ENCODE results near the gene SRGAP1.
"Not testable (repeated sequence)": the region's sequence is repeated elsewhere in the genome, so short reads cannot be mapped to it uniquely, and the experiment has no call there.

Gene SRGAP1

GRCh38 chr12:63875703-63876102, 31.2 kb downstream of the SRGAP1 start:
- no peak for ATAC-seq
- no peak overlapping the region for H3K27ac Mint-ChIP-seq
- no peak for DNase-seq
- H3K4me3 Mint-ChIP-seq: no peak overlapping the region
- H3K9me3 Mint-ChIP-seq: no peaks in the 10 kb centered on the region
- peaks cover 24% of the 10 kb centered on the region for H3K27me3 Mint-ChIP-seq
- no peaks in the 10 kb centered on the region for H3K4me1 Mint-ChIP-seq

- ATAC-seq (no peak), DNase-seq (no peak)
- Mint-ChIP-seq H3K4me3 (no peak overlapping the region), H3K27ac (no peak overlapping the region), H3K27me3 (peaks cover 19% of the 10 kb centered on the region), H3K9me3 (no peaks in the 10 kb centered on the region), H3K4me1 (no peaks in the 10 kb centered on the region)
Measured at GRCh38 chr12:63876980-63877379, 32.5 kb downstream of the SRGAP1 start.

GRCh38 chr12:63877693-63878092, 33.2 kb downstream of the SRGAP1 start:
- no peaks in the 10 kb centered on the region for H3K4me1 Mint-ChIP-seq
- no peak overlapping the region for H3K27ac Mint-ChIP-seq
- no peak for ATAC-seq
- no peaks in the 10 kb centered on the region for H3K9me3 Mint-ChIP-seq
- no peak for DNase-seq
- H3K27me3 Mint-ChIP-seq: peaks cover 19% of the 10 kb centered on the region
- H3K4me3 Mint-ChIP-seq: no peak overlapping the region

- H3K4me1 Mint-ChIP-seq, H3K4me3 Mint-ChIP-seq, ATAC-seq, H3K27ac Mint-ChIP-seq, H3K9me3 Mint-ChIP-seq, DNase-seq: not testable (repeated sequence)
- peaks cover 12% of the 10 kb centered on the region for H3K27me3 Mint-ChIP-seq
Measured at GRCh38 chr12:63880235-63880634, 35.7 kb downstream of the SRGAP1 start.

GRCh38 chr12:63880742-63881263, 36.3 kb downstream of the SRGAP1 start:
- ATAC-seq (no peak), DNase-seq (no peak)
- H3K4me1 Mint-ChIP-seq: no peaks in the 10 kb centered on the region
- no peaks in the 10 kb centered on the region for H3K9me3 Mint-ChIP-seq
- no peak overlapping the region for H3K27ac Mint-ChIP-seq
- H3K4me3 Mint-ChIP-seq: no peak overlapping the region
- H3K27me3 Mint-ChIP-seq: peaks cover 12% of the 10 kb centered on the region

- Mint-ChIP-seq H3K9me3 (no peaks in the 10 kb centered on the region), H3K4me3 (no peak overlapping the region), H3K4me1 (no peaks in the 10 kb centered on the region), H3K27me3 (peaks cover 12% of the 10 kb centered on the region), H3K27ac (no peak overlapping the region)
- ATAC-seq (no peak), DNase-seq (no peak)
Measured at GRCh38 chr12:63882844-63883243, 38.3 kb downstream of the SRGAP1 start.

- Mint-ChIP-seq H3K27me3 (peaks cover 14% of the 10 kb centered on the region), H3K9me3 (no peaks in the 10 kb centered on the region), H3K4me3 (no peak overlapping the region), H3K4me1 (no peaks in the 10 kb centered on the region), H3K27ac (no peak overlapping the region)
- ATAC-seq (no peak), DNase-seq (no peak)
Measured at GRCh38 chr12:63885401-63885800, 40.9 kb downstream of the SRGAP1 start.

- no peaks in the 10 kb centered on the region for H3K9me3 Mint-ChIP-seq
- H3K4me1 Mint-ChIP-seq: no peaks in the 10 kb centered on the region
- H3K4me3 Mint-ChIP-seq: no peak overlapping the region
- H3K27me3 Mint-ChIP-seq: peaks cover 8% of the 10 kb centered on the region
- ATAC-seq (no peak), DNase-seq (no peak)
- no peak overlapping the region for H3K27ac Mint-ChIP-seq
Measured at GRCh38 chr12:63888908-63889635, 44.6 kb downstream of the SRGAP1 start.

GRCh38 chr12:63889721-63890509, 45.4 kb downstream of the SRGAP1 start:
- Mint-ChIP-seq H3K4me1 (no peaks in the 10 kb centered on the region), H3K9me3 (no peaks in the 10 kb centered on the region), H3K27me3 (peaks cover 8% of the 10 kb centered on the region), H3K4me3 (no peak overlapping the region), H3K27ac (no peak overlapping the region)
- ATAC-seq: no peak
- no peak for DNase-seq

GRCh38 chr12:63893170-63893569, 48.7 kb downstream of the SRGAP1 start:
- peaks cover 18% of the 10 kb centered on the region for H3K27me3 Mint-ChIP-seq
- no peak for ATAC-seq
- H3K9me3 Mint-ChIP-seq: no peaks in the 10 kb centered on the region
- H3K4me3 Mint-ChIP-seq: no peak overlapping the region
- no peak overlapping the region for H3K27ac Mint-ChIP-seq
- no peak for DNase-seq
- H3K4me1 Mint-ChIP-seq: peaks cover 6% of the 10 kb centered on the region

GRCh38 chr12:63894132-63894531, 49.6 kb downstream of the SRGAP1 start:
- H3K9me3 Mint-ChIP-seq: no peaks in the 10 kb centered on the region

GRCh38 chr12:63895841-63896240, 51.3 kb downstream of the SRGAP1 start:
- no peak overlapping the region for H3K4me3 Mint-ChIP-seq
- DNase-seq (no peak), ATAC-seq (no peak)
- peaks cover 10% of the 10 kb centered on the region for H3K27me3 Mint-ChIP-seq
- peaks cover 6% of the 10 kb centered on the region for H3K4me1 Mint-ChIP-seq
- H3K9me3 Mint-ChIP-seq: no peaks in the 10 kb centered on the region
- H3K27ac Mint-ChIP-seq: no peak overlapping the region

More at GRCh38 chr12:63894132-63894531, 49.6 kb downstream of the SRGAP1 start:
- H3K4me1 Mint-ChIP-seq: peaks cover 6% of the 10 kb centered on the region
- DNase-seq (no peak), ATAC-seq (no peak)
- no peak overlapping the region for H3K27ac Mint-ChIP-seq
- peaks cover 12% of the 10 kb centered on the region for H3K27me3 Mint-ChIP-seq
- no peak overlapping the region for H3K4me3 Mint-ChIP-seq

GRCh38 chr12:63897931-63898330, 53.4 kb downstream of the SRGAP1 start:
- Mint-ChIP-seq H3K9me3 (no peaks in the 10 kb centered on the region), H3K4me3 (no peak overlapping the region), H3K27me3 (peaks cover 10% of the 10 kb centered on the region), H3K27ac (peak overlapping the region in 1 of 2 donors; percentile 53), H3K4me1 (peaks cover 6% of the 10 kb centered on the region)
- no peak for ATAC-seq
- no peak for DNase-seq

GRCh38 chr12:63898764-63899337, 54.4 kb downstream of the SRGAP1 start:
- Mint-ChIP-seq H3K27ac (no peak overlapping the region), H3K4me3 (no peak overlapping the region), H3K9me3 (no peaks in the 10 kb centered on the region), H3K27me3 (peaks cover 10% of the 10 kb centered on the region), H3K4me1 (peaks cover 6% of the 10 kb centered on the region)
- no peak for ATAC-seq
- no peak for DNase-seq

GRCh38 chr12:63899396-63899795, 54.9 kb downstream of the SRGAP1 start:
- H3K9me3 Mint-ChIP-seq: no peaks in the 10 kb centered on the region
- peaks cover 10% of the 10 kb centered on the region for H3K27me3 Mint-ChIP-seq

More at GRCh38 chr12:63899396-63899795, 54.9 kb downstream of the SRGAP1 start:
- DNase-seq (no peak), ATAC-seq (no peak)
- Mint-ChIP-seq H3K27ac (no peak overlapping the region), H3K4me3 (no peak overlapping the region), H3K4me1 (peaks cover 6% of the 10 kb centered on the region)

Data from stimulated activated naive CD8-positive, alpha-beta T cell treated with anti-CD3 and anti-CD28 coated beads, Interleukin-15, amount 100 ng/mL, for 72 hours (primary cell).